GM23338 (cell line): ENCODE data around the gene INPP4B.

Experiments
- CREB1 ChIP-seq: fragments of 250-450 bp; sonication (Bioruptor Pico); IDR thresholded peaks from 2 replicates; pipeline ENCODE4 v1.5.0; 2020; ENCODE audit warnings: low read depth, mild to moderate bottlenecking, moderate library complexity
- CTCF ChIP-seq, 2 experiments: fragments of 200-600 bp in 1 of 2; sonication (generic) in 1 of 2; conservative IDR thresholded peaks; 2 replicates each; pipeline versions ENCODE4 v1.5.1 to v1.6.1; 2016 to 2017; ENCODE audit warnings: antibody characterized with exemption in 2 of 2, low read depth in 2 of 2, mild to moderate bottlenecking in 2 of 2, moderate library complexity in 1 of 2
- EZH2 ChIP-seq: fragments of 200-600 bp; sonication (generic); IDR thresholded peaks from one replicate; pipeline ENCODE4 v1.8.0; 2017; ENCODE audit warnings: antibody characterized with exemption, mild to moderate bottlenecking, low read depth; ENCODE audit not compliant: unreplicated experiment
- EZH2phosphoT487 ChIP-seq: fragments of 200-600 bp; sonication (generic); IDR thresholded peaks from one replicate; pipeline ENCODE4 v1.8.1; 2018; ENCODE audit warnings: antibody characterized with exemption; ENCODE audit not compliant: unreplicated experiment
- JUNB ChIP-seq: IDR thresholded peaks from one replicate; pipeline ENCODE4 v1.6.1; 2016; ENCODE audit warnings: antibody characterized with exemption; ENCODE audit not compliant: unreplicated experiment
- POLR2AphosphoS5 ChIP-seq: IDR thresholded peaks from 2 replicates; pipeline ENCODE4 v1.6.1; 2016; ENCODE audit warnings: antibody characterized with exemption, low read depth
- ZNF114 ChIP-seq: fragments of 250-450 bp; sonication (Bioruptor Pico); IDR thresholded peaks from 2 replicates; pipeline ENCODE4 v1.5.0; 2020; ENCODE audit warnings: mild to moderate bottlenecking, moderate library complexity
- ZNF331 ChIP-seq: fragments of 250-450 bp; sonication (Bioruptor Pico); IDR thresholded peaks from 2 replicates; pipeline ENCODE4 v1.5.0; 2020; ENCODE audit warnings: low read depth, mild to moderate bottlenecking, moderate library complexity
- ZNF462 ChIP-seq: fragments of 250-450 bp; sonication (Bioruptor Pico); IDR thresholded peaks from 2 replicates; pipeline ENCODE4 v1.5.0; 2020; ENCODE audit warnings: mild to moderate bottlenecking, moderate library complexity
- TF ChIP-seq, protein P1 (sequence below): IDR thresholded peaks from one replicate; pipeline ENCODE4 v1.6.1; 2018; ENCODE audit warnings: antibody characterized with exemption; ENCODE audit not compliant: unreplicated experiment

GRCh38 chr4:142705820-142706219 is 140.3 kb downstream of the INPP4B start:
- TF ChIP-seq CTCF (conservative IDR thresholded peaks at IDR 0.05; ENCODE audit: low read depth in 2 of 2) (no peak), POLR2AphosphoS5 (no peak), EZH2phosphoT487 (no peak), ZNF331 (CRISPR knock-in tag) (no peak), EZH2 (no peak), JUNB (no peak), CREB1 (CRISPR knock-in tag) (no peak), ZNF462 (no peak), ZNF114 (no peak)
- TF ChIP-seq, protein P1, sequence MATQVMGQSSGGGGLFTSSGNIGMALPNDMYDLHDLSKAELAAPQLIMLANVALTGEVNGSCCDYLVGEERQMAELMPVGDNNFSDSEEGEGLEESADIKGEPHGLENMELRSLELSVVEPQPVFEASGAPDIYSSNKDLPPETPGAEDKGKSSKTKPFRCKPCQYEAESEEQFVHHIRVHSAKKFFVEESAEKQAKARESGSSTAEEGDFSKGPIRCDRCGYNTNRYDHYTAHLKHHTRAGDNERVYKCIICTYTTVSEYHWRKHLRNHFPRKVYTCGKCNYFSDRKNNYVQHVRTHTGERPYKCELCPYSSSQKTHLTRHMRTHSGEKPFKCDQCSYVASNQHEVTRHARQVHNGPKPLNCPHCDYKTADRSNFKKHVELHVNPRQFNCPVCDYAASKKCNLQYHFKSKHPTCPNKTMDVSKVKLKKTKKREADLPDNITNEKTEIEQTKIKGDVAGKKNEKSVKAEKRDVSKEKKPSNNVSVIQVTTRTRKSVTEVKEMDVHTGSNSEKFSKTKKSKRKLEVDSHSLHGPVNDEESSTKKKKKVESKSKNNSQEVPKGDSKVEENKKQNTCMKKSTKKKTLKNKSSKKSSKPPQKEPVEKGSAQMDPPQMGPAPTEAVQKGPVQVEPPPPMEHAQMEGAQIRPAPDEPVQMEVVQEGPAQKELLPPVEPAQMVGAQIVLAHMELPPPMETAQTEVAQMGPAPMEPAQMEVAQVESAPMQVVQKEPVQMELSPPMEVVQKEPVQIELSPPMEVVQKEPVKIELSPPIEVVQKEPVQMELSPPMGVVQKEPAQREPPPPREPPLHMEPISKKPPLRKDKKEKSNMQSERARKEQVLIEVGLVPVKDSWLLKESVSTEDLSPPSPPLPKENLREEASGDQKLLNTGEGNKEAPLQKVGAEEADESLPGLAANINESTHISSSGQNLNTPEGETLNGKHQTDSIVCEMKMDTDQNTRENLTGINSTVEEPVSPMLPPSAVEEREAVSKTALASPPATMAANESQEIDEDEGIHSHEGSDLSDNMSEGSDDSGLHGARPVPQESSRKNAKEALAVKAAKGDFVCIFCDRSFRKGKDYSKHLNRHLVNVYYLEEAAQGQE = no peak
